ENCODE measurements around the gene NELL1. TPM values are rescaled to one million over a fixed set of nuclear protein-coding genes. Genes with fewer than 3 reads are reported as not detected.

NELL1 gene
- total RNA-seq, 1 donor from 2014 or later = not detected

- DNase-seq (ENCODE audit: extremely low read depth, low read depth, low spot score) = no peak
These were observed 7.5 kb upstream of the NELL1 start for GRCh38 chr11:20661850-20662249.

- no peak for DNase-seq (ENCODE audit: extremely low read depth, low read depth, low spot score)
These were observed 1.1 kb upstream of the NELL1 start for GRCh38 chr11:20668131-20668809.

GRCh38 chr11:20669820-20670684, 666 bp downstream of the NELL1 start:
- DNase-seq (ENCODE audit: extremely low read depth, low read depth, low spot score) = no peak

- DNase-seq (ENCODE audit: extremely low read depth, low read depth, low spot score) = no peak
These were observed 1.6 kb downstream of the NELL1 start for GRCh38 chr11:20670932-20671403.

- DNase-seq (ENCODE audit: extremely low read depth, low read depth, low spot score) = no peak
These were observed 2.6 kb downstream of the NELL1 start for GRCh38 chr11:20671856-20672546.

GRCh38 chr11:20672575-20672974, 3.2 kb downstream of the NELL1 start:
- DNase-seq (ENCODE audit: extremely low read depth, low read depth, low spot score) = no peak

- no peak for DNase-seq (ENCODE audit: extremely low read depth, low read depth, low spot score)
These were observed 7.3 kb downstream of the NELL1 start for GRCh38 chr11:20676658-20677057.

GRCh38 chr11:20688761-20689160, 19.4 kb downstream of the NELL1 start:
- DNase-seq (ENCODE audit: extremely low read depth, low read depth, low spot score) = no peak

GRCh38 chr11:20707876-20708275, 38.5 kb downstream of the NELL1 start:
- no peak for DNase-seq (ENCODE audit: extremely low read depth, low read depth, low spot score)

- no peak for DNase-seq (ENCODE audit: extremely low read depth, low read depth, low spot score)
These were observed 43.5 kb downstream of the NELL1 start for GRCh38 chr11:20712912-20713311.

- DNase-seq (ENCODE audit: extremely low read depth, low read depth, low spot score) = no peak
These were observed 46.1 kb downstream of the NELL1 start for GRCh38 chr11:20715464-20715863.

- no peak for DNase-seq (ENCODE audit: extremely low read depth, low read depth, low spot score)
These were observed 46.5 kb downstream of the NELL1 start for GRCh38 chr11:20715931-20716330.

GRCh38 chr11:20719821-20720220, 50.4 kb downstream of the NELL1 start:
- DNase-seq (ENCODE audit: extremely low read depth, low read depth, low spot score) = no peak

- DNase-seq (ENCODE audit: extremely low read depth, low read depth, low spot score) = no peak
These were observed 54.0 kb downstream of the NELL1 start for GRCh38 chr11:20723366-20723765.

- DNase-seq (ENCODE audit: extremely low read depth, low read depth, low spot score) = no peak
These were observed 60.3 kb downstream of the NELL1 start for GRCh38 chr11:20729597-20730105.

GRCh38 chr11:20731676-20732215, 62.4 kb downstream of the NELL1 start:
- no peak for DNase-seq (ENCODE audit: extremely low read depth, low read depth, low spot score)

GRCh38 chr11:20739107-20739506, 69.7 kb downstream of the NELL1 start:
- DNase-seq (ENCODE audit: extremely low read depth, low read depth, low spot score) = no peak

GRCh38 chr11:20739577-20739976, 70.2 kb downstream of the NELL1 start:
- DNase-seq (ENCODE audit: extremely low read depth, low read depth, low spot score) = no peak

GRCh38 chr11:20754933-20755332, 85.5 kb downstream of the NELL1 start:
- DNase-seq (ENCODE audit: extremely low read depth, low read depth, low spot score) = no peak

- DNase-seq (ENCODE audit: extremely low read depth, low read depth, low spot score) = no peak
These were observed 90.2 kb downstream of the NELL1 start for GRCh38 chr11:20759541-20759940.

- no peak for DNase-seq (ENCODE audit: extremely low read depth, low read depth, low spot score)
These were observed 91.4 kb downstream of the NELL1 start for GRCh38 chr11:20760811-20761210.
